HEK293T (cell line): ENCODE measurements around the gene ST8SIA6.

Source experiments
- ARNT ChIP-seq: fragments of 450-650 bp; IDR thresholded peaks from 2 replicates; pipeline ENCODE4 v1.6.1; 2017; ENCODE audit warnings: mild to moderate bottlenecking
- BHLHE40 ChIP-seq: fragments of 450-650 bp; IDR thresholded peaks from 2 replicates; pipeline ENCODE4 v1.6.1; 2016; ENCODE audit warnings: mild to moderate bottlenecking, moderate library complexity, borderline replicate concordance
- ELF4 ChIP-seq: fragments of 450-650 bp; IDR thresholded peaks from 2 replicates; pipeline ENCODE4 v1.6.1; 2017; ENCODE audit warnings: antibody characterized with exemption
- FOXA1 ChIP-seq: fragments of 450-650 bp; IDR thresholded peaks from 2 replicates; pipeline ENCODE4 v1.6.1; 2016; ENCODE audit warnings: mild to moderate bottlenecking
- FOXK2 ChIP-seq: fragments of 450-650 bp; IDR thresholded peaks from 2 replicates; pipeline ENCODE4 v1.6.1; 2016; ENCODE audit warnings: mild to moderate bottlenecking
- FOXM1 ChIP-seq: fragments of 450-650 bp; IDR thresholded peaks from 2 replicates; pipeline ENCODE4 v1.6.1; 2017; ENCODE audit warnings: mild to moderate bottlenecking, borderline replicate concordance
- HDGF ChIP-seq: fragments of 450-650 bp; IDR thresholded peaks from 2 replicates; pipeline ENCODE4 v1.6.1; 2017; ENCODE audit warnings: antibody characterized with exemption, borderline replicate concordance
- L3MBTL2 ChIP-seq: fragments of 450-650 bp; conservative IDR thresholded peaks from 2 replicates; pipeline ENCODE4 v1.6.1; 2016; ENCODE audit warnings: mild to moderate bottlenecking
- NFRKB ChIP-seq: fragments of 450-650 bp; IDR thresholded peaks from 2 replicates; pipeline ENCODE4 v1.6.1; 2016; ENCODE audit warnings: mild to moderate bottlenecking, moderate library complexity
- SP1 ChIP-seq: fragments of 450-650 bp; IDR thresholded peaks from 2 replicates; pipeline ENCODE4 v1.6.1; 2017
- SUZ12 ChIP-seq: fragments of 450-650 bp; IDR thresholded peaks from 2 replicates; pipeline ENCODE4 v1.6.1; 2016; ENCODE audit warnings: mild to moderate bottlenecking
- TARDBP ChIP-seq: fragments of 450-650 bp; IDR thresholded peaks from 2 replicates; pipeline ENCODE4 v1.6.1; 2016
- ZNF384 ChIP-seq: fragments of 450-650 bp; IDR thresholded peaks from 2 replicates; pipeline ENCODE4 v1.6.1; 2016

DNA sequence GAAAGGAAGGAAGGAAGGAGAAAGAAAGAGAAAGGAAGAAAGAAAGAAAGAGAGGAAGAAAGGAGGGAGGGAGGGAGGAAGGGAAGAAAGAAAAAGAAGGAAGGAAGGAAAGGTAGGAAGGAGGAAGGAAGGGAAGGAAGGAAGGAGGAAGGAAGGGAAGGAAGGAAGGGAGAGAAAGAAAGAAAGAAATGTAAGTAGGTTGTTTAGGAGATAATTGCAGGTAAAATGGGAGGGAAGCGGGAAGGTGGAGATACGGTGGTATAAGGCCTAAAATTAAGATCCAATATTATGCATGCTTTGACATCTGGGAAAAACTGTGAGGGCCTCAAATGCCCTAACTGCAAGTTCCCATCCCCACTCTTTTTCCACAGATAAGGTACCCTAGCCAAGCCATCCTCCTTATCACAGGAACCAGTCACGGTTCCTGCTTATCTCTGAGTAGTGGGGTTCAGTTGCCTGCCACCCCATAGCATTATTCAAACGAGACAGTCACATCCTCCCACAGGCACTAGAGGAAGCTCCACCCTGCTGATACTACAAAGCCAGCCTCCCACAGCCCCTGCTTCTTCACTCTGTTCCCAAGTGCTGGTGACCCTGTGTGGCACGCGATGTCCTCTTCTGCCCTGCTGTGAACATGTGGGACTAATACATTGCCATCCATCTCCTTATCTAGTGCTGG is 28.7 kb downstream of the ST8SIA6 start:
- TF ChIP-seq ARNT (no peak), BHLHE40 (no peak), HDGF (no peak), NFRKB (no peak), FOXM1 (no peak), FOXA1 (no peak), ELF4 (no peak), L3MBTL2 (no peak), TARDBP (no peak), SP1 (no peak), ZNF384 (no peak), FOXK2 (no peak), SUZ12 (no peak)
